EL (cell line): ENCODE data around the gene SPTBN4.

ENCODE experiments used
- DNase-seq: peaks from one replicate; pipeline ENCODE4 v3.0.0-alpha.2; 2016

SPTBN4 gene

GRCh38 chr19:40442328-40443130 lies 24.3 kb upstream of the SPTBN4 start:
- DNase-seq: no peak

- DNase-seq: peak; percentile 100
These were observed 23.4 kb upstream of the SPTBN4 start for GRCh38 chr19:40443131-40443999.

GRCh38 chr19:40444000-40444824 lies 22.6 kb upstream of the SPTBN4 start, which contains the start of gene SERTAD3:
Gene SERTAD3, minus strand, starts transcription at chr19:40444335. Its CDS starts 2,255 bp downstream, at chr19:40442080.
- DNase-seq: peak; percentile 94

- no peak for DNase-seq
These were observed 21.9 kb upstream of the SPTBN4 start for GRCh38 chr19:40444825-40445312.

GRCh38 chr19:40445780-40446262 lies 21.0 kb upstream of the SPTBN4 start:
- DNase-seq: peak; percentile 27

- no peak for DNase-seq
These were observed 20.5 kb upstream of the SPTBN4 start for GRCh38 chr19:40446263-40446784.

- no peak for DNase-seq
These were observed 17.3 kb upstream of the SPTBN4 start for GRCh38 chr19:40449506-40449905.

- DNase-seq: no peak
These were observed 16.1 kb upstream of the SPTBN4 start for GRCh38 chr19:40450664-40451063.

- no peak for DNase-seq
These were observed 14.8 kb upstream of the SPTBN4 start for GRCh38 chr19:40452016-40452415.

- DNase-seq: no peak
These were observed 13.6 kb upstream of the SPTBN4 start for GRCh38 chr19:40453151-40453735.

- peak; percentile 46 for DNase-seq
These were observed 12.9 kb upstream of the SPTBN4 start for GRCh38 chr19:40453943-40454342.

GRCh38 chr19:40457048-40457447 lies 9.8 kb upstream of the SPTBN4 start:
- no peak for DNase-seq

- DNase-seq: no peak
These were observed 8.7 kb upstream of the SPTBN4 start for GRCh38 chr19:40457953-40458596.

GRCh38 chr19:40458597-40458974 lies 8.2 kb upstream of the SPTBN4 start:
- DNase-seq: no peak

- no peak for DNase-seq
These were observed 6.6 kb upstream of the SPTBN4 start for GRCh38 chr19:40460185-40460584.

GRCh38 chr19:40461669-40462221 lies 5.1 kb upstream of the SPTBN4 start:
- DNase-seq: no peak

GRCh38 chr19:40463587-40464037 lies 3.2 kb upstream of the SPTBN4 start:
- DNase-seq: peak; percentile 18

GRCh38 chr19:40464059-40465024 lies 2.5 kb upstream of the SPTBN4 start:
- DNase-seq: peak; percentile 90

- peak; percentile 66 for DNase-seq
These were observed 1.7 kb upstream of the SPTBN4 start for GRCh38 chr19:40465025-40465556.
